ENCODE results near the gene ODF4. TPM values are rescaled to one million over a fixed set of nuclear protein-coding genes. Genes with fewer than 3 reads are reported as not detected.
A peak's percentile ranks its signal among the peaks of the same experiment; 100 is the strongest.

Gene ODF4
- total and polyA plus RNA-seq, 2 experiments from 2014 or later = not detected

GRCh38 chr17:8327303-8327649 is 12.4 kb upstream of the ODF4 start:
- Histone ChIP-seq H3K79me2 (ENCODE audit: insufficient read depth) (no peaks in the 10 kb centered on the region), H3K4me1 (ENCODE audit: insufficient read depth) (0 out of 2 replicates have a peak, but pooled peaks cover 3% of the 10 kb centered on the region), H3K36me3 (ENCODE audit: low read depth) (no peaks in the 10 kb centered on the region), H3K4me3 (peak overlapping the region; percentile 71), H4K20me1 (ENCODE audit: insufficient read depth) (no peaks in the 10 kb centered on the region), H3K9ac (peak overlapping the region; percentile 62), H3F3A (ENCODE audit: insufficient read depth) (no peaks in the 10 kb centered on the region), H3K27ac (no peak overlapping the region), H3K9me2 (ENCODE audit: insufficient read depth) (no peaks in the 10 kb centered on the region), H3K9me3 (ENCODE audit: low read depth) (no peaks in the 10 kb centered on the region), H3K4me2 (ENCODE audit: unreplicated experiment) (peak overlapping the region; percentile 92), H3K27me3 (replicated peaks; ENCODE audit: insufficient read depth) (no peaks in the 10 kb centered on the region), H2AFZ (peak overlapping the region; percentile 98)
- WGBS, 2 experiments (ENCODE audit: low coverage in 1 of 2, low lambda C conversion rate in 2 of 2, missing lambda C conversion rate in 2 of 2) = 20 to 22% methylated on average over 23 to 25 of the region's 25 CpGs
- in situ Hi-C loops (cut with MboI) = no loop called here
- peak; percentile 19 for DNase-seq
- no peak for TF ChIP-seq EZH2phosphoT487 (IDR thresholded peaks at IDR 0.05; ENCODE audit: insufficient read depth, low read depth)
- no peak for TF ChIP-seq EZH2 (IDR thresholded peaks at IDR 0.05; ENCODE audit: insufficient read depth, poor library complexity, severe bottlenecking)

GRCh38 chr17:8332128-8332527 is 7.5 kb upstream of the ODF4 start:
- in situ Hi-C loops (cut with MboI) = no loop called here
- TF ChIP-seq EZH2phosphoT487 (IDR thresholded peaks at IDR 0.05; ENCODE audit: insufficient read depth, low read depth) (no peak), EZH2 (IDR thresholded peaks at IDR 0.05; ENCODE audit: insufficient read depth, poor library complexity, severe bottlenecking) (no peak)
- no peak overlapping the region for H3K4me2 ChIP-seq (ENCODE audit: unreplicated experiment)
- H3K36me3 ChIP-seq (ENCODE audit: low read depth) = no peaks in the 10 kb centered on the region
- no peaks in the 10 kb centered on the region for H3K27me3 ChIP-seq (replicated peaks; ENCODE audit: insufficient read depth)
- no peak overlapping the region for H3K27ac ChIP-seq
- no peaks in the 10 kb centered on the region for H3F3A ChIP-seq (ENCODE audit: insufficient read depth)
- no peaks in the 10 kb centered on the region for H3K9me2 ChIP-seq (ENCODE audit: insufficient read depth)
- no peak overlapping the region for H2AFZ ChIP-seq
- no peaks in the 10 kb centered on the region for H3K4me1 ChIP-seq (ENCODE audit: insufficient read depth)
- H3K9me3 ChIP-seq (ENCODE audit: low read depth) = no peaks in the 10 kb centered on the region
- no peaks in the 10 kb centered on the region for H4K20me1 ChIP-seq (ENCODE audit: insufficient read depth)
- no peak for DNase-seq
- H3K9ac ChIP-seq = no peak overlapping the region
- H3K79me2 ChIP-seq (ENCODE audit: insufficient read depth) = no peaks in the 10 kb centered on the region
- WGBS, 2 experiments (ENCODE audit: low coverage in 1 of 2, low lambda C conversion rate in 2 of 2, missing lambda C conversion rate in 2 of 2) = 58 to 63% methylated on average over 2 of the region's 2 CpGs
- no peak overlapping the region for H3K4me3 ChIP-seq

GRCh38 chr17:8332688-8333087 is 7.0 kb upstream of the ODF4 start:
- Histone ChIP-seq H3K79me2 (ENCODE audit: insufficient read depth) (no peaks in the 10 kb centered on the region), H3K27me3 (replicated peaks; ENCODE audit: insufficient read depth) (no peaks in the 10 kb centered on the region), H3K9me3 (ENCODE audit: low read depth) (no peaks in the 10 kb centered on the region), H3K4me2 (ENCODE audit: unreplicated experiment) (no peak overlapping the region), H3K27ac (no peak overlapping the region), H3K36me3 (ENCODE audit: low read depth) (no peaks in the 10 kb centered on the region), H3K4me1 (ENCODE audit: insufficient read depth) (no peaks in the 10 kb centered on the region), H3K4me3 (no peak overlapping the region), H3F3A (ENCODE audit: insufficient read depth) (no peaks in the 10 kb centered on the region), H3K9me2 (ENCODE audit: insufficient read depth) (no peaks in the 10 kb centered on the region), H3K9ac (no peak overlapping the region), H2AFZ (no peak overlapping the region), H4K20me1 (ENCODE audit: insufficient read depth) (no peaks in the 10 kb centered on the region)
- TF ChIP-seq EZH2 (IDR thresholded peaks at IDR 0.05; ENCODE audit: insufficient read depth, poor library complexity, severe bottlenecking) (no peak), EZH2phosphoT487 (IDR thresholded peaks at IDR 0.05; ENCODE audit: insufficient read depth, low read depth) (no peak)
- 71 to 77% methylated on average over 5 of the region's 5 CpGs for WGBS, 2 experiments (ENCODE audit: low coverage in 1 of 2, low lambda C conversion rate in 2 of 2, missing lambda C conversion rate in 2 of 2)
- DNase-seq = no peak
- in situ Hi-C loops (cut with MboI) = no loop called here

- Histone ChIP-seq H4K20me1 (ENCODE audit: insufficient read depth) (no peaks in the 10 kb centered on the region), H3K79me2 (ENCODE audit: insufficient read depth) (no peaks in the 10 kb centered on the region), H3K9ac (no peak overlapping the region), H3K4me2 (ENCODE audit: unreplicated experiment) (no peak overlapping the region), H3K9me3 (ENCODE audit: low read depth) (no peaks in the 10 kb centered on the region), H2AFZ (no peak overlapping the region), H3K9me2 (ENCODE audit: insufficient read depth) (no peaks in the 10 kb centered on the region), H3K27me3 (replicated peaks; ENCODE audit: insufficient read depth) (no peaks in the 10 kb centered on the region), H3K4me3 (no peak overlapping the region), H3F3A (ENCODE audit: insufficient read depth) (no peaks in the 10 kb centered on the region), H3K36me3 (ENCODE audit: low read depth) (no peaks in the 10 kb centered on the region), H3K4me1 (ENCODE audit: insufficient read depth) (no peaks in the 10 kb centered on the region), H3K27ac (no peak overlapping the region)
- TF ChIP-seq EZH2phosphoT487 (IDR thresholded peaks at IDR 0.05; ENCODE audit: insufficient read depth, low read depth) = no peak
- in situ Hi-C loops (cut with MboI) = no loop called here
- 70 to 89% methylated on average over 4 of the region's 4 CpGs for WGBS, 2 experiments (ENCODE audit: low coverage in 1 of 2, low lambda C conversion rate in 2 of 2, missing lambda C conversion rate in 2 of 2)
- DNase-seq = no peak
Observed at GRCh38 chr17:8333281-8333680, 6.4 kb upstream of the ODF4 start.

All from GM23248 (cell line).